HUDEP-2 (cell line): ENCODE results near the gene CCDC71.

Experiments
- DNase-seq, 76 experiments: peaks; one replicate each; lab custom pipeline; 2025; ENCODE audit not compliant: unreplicated experiment in 76 of 76; lab: John Stamatoyannopoulos, UW

The CCDC71 gene

GRCh38 chr3:49171119-49171774, 5.1 kb upstream of the CCDC71 start, which contains the start of gene KLHDC8B:
TSS of gene KLHDC8B (plus strand) at chr3:49171598. CDS start at chr3:49172770, 1,172 bp downstream.
- peak in 75 of 76 experiments; percentile 12 to 94 (median 82) for DNase-seq

GRCh38 chr3:49170744-49171118, 4.6 kb upstream of the CCDC71 start:
- DNase-seq = peak in 1 of 76 experiments; percentile 52

GRCh38 chr3:49166752-49167556, 823 bp upstream of the CCDC71 start:
- DNase-seq = no peak

GRCh38 chr3:49164983-49165720, 979 bp downstream of the CCDC71 start:
- no peak for DNase-seq

GRCh38 chr3:49163609-49164008, 2.5 kb downstream of the CCDC71 start:
- no peak for DNase-seq

- no peak for DNase-seq
Observed at GRCh38 chr3:49162751-49163419, 3.2 kb downstream of the CCDC71 start.

- DNase-seq = no peak
Observed at GRCh38 chr3:49161808-49162530, 4.2 kb downstream of the CCDC71 start.

- DNase-seq = no peak
Observed at GRCh38 chr3:49161197-49161596, 4.9 kb downstream of the CCDC71 start.

GRCh38 chr3:49158792-49159191, 7.3 kb downstream of the CCDC71 start:
- no peak for DNase-seq

- DNase-seq = peak in 61 of 76 experiments; percentile 6 to 66 (median 33)
Observed at GRCh38 chr3:49158103-49158709, 7.9 kb downstream of the CCDC71 start.

- no peak for DNase-seq
Observed at GRCh38 chr3:49157289-49157688, 8.8 kb downstream of the CCDC71 start.

GRCh38 chr3:49153349-49153912, 12.7 kb downstream of the CCDC71 start:
- no peak for DNase-seq

- no peak for DNase-seq
Observed at GRCh38 chr3:49151610-49152009, 14.5 kb downstream of the CCDC71 start.

GRCh38 chr3:49148159-49148558, 18.0 kb downstream of the CCDC71 start:
- no peak for DNase-seq

- DNase-seq = no peak
Observed at GRCh38 chr3:49140080-49140479, 26.1 kb downstream of the CCDC71 start.

- DNase-seq = no peak
Observed at GRCh38 chr3:49135499-49135898, 30.6 kb downstream of the CCDC71 start.

- DNase-seq = peak in 1 of 76 experiments; percentile 7
Observed at GRCh38 chr3:49134471-49135265, 31.5 kb downstream of the CCDC71 start.

- DNase-seq = no peak
Observed at GRCh38 chr3:49133226-49133951, 32.7 kb downstream of the CCDC71 start.
